HepG2 (cell line): ENCODE results near the gene ZFP90. TPM values are rescaled to one million over a fixed set of nuclear protein-coding genes. Genes with fewer than 3 reads are reported as not detected.

Experiments
- ATF3 ChIP-seq: sonication (generic); formaldehyde crosslinking; IDR thresholded peaks from 2 replicates; pipeline ENCODE4 v1.4.0; 2020; ENCODE audit warnings: missing genetic modification reagents
- ESRRA ChIP-seq: sonication (generic); formaldehyde crosslinking; IDR thresholded peaks from 2 replicates; pipeline ENCODE4 v1.5.1; 2020; ENCODE audit warnings: mild to moderate bottlenecking, low read depth, missing genetic modification reagents
- MXI1 ChIP-seq: IDR thresholded peaks from 3 replicates; pipeline ENCODE4 v1.6.1; 2012; ENCODE audit warnings: low read depth, low read length, inconsistent platforms, borderline replicate concordance
- PHF5A ChIP-seq: IDR thresholded peaks from one replicate; pipeline ENCODE4 v1.6.1; 2018; ENCODE audit warnings: low read depth, missing genetic modification reagents; ENCODE audit not compliant: unreplicated experiment
- POLR2AphosphoS5 ChIP-seq: IDR thresholded peaks from 2 replicates; pipeline ENCODE4 v1.6.1; 2012; ENCODE audit warnings: low read depth, low read length
- RAD51 ChIP-seq: fragments of 450-650 bp; IDR thresholded peaks from 2 replicates; pipeline ENCODE4 v1.6.1; 2016; ENCODE audit warnings: borderline replicate concordance
- TAF15 ChIP-seq: fragments of 200-400 bp; formaldehyde crosslinking; IDR thresholded peaks from one replicate; pipeline ENCODE4 v1.6.1; 2018; ENCODE audit warnings: mild to moderate bottlenecking, low read depth, low read length; ENCODE audit not compliant: poor library complexity, severe bottlenecking
- TBL1XR1 ChIP-seq: fragments of 150-350 bp; IDR thresholded peaks from 2 replicates; pipeline ENCODE4 v1.6.1; 2014; ENCODE audit warnings: borderline replicate concordance, low read length; ENCODE audit not compliant: partially characterized antibody
- ZFP90 ChIP-seq: sonication (generic); formaldehyde crosslinking; IDR thresholded peaks from 2 replicates; pipeline ENCODE4 v1.8.0; 2022; ENCODE audit warnings: missing genetic modification reagents, mild to moderate bottlenecking, inconsistent platforms, borderline replicate concordance
- ZNF383 ChIP-seq: sonication (generic); formaldehyde crosslinking; IDR thresholded peaks from 2 replicates; pipeline ENCODE4 v1.4.0; 2020; ENCODE audit warnings: missing genetic modification reagents, mild to moderate bottlenecking, borderline replicate concordance
- ZNF646 ChIP-seq: sonication (generic); formaldehyde crosslinking; IDR thresholded peaks from 2 replicates; pipeline ENCODE4 v1.9.0; 2021; ENCODE audit warnings: mild to moderate bottlenecking, missing genetic modification reagents
- ZNF674 ChIP-seq: sonication (generic); formaldehyde crosslinking; IDR thresholded peaks from 2 replicates; pipeline ENCODE4 v1.5.0; 2020; ENCODE audit warnings: low read depth, mild to moderate bottlenecking, missing genetic modification reagents
- ZNF782 ChIP-seq: sonication (generic); formaldehyde crosslinking; IDR thresholded peaks from 2 replicates; pipeline ENCODE4 v1.4.0; 2020; ENCODE audit warnings: missing genetic modification reagents, mild to moderate bottlenecking, borderline replicate concordance
- polyA plus RNA-seq, 8 experiments: library from polyadenylated mRNA; depleted of rRNA in 3 of 8; stranded (reverse) in 7 of 8; unstranded in 1 of 8; fragments of >200 nt; fragmentation: Illumina TruSeq in 4 of 8; extraction: Trizol in 4 of 8; gene quantifications; 2 replicates each; pipeline versions ENCODE4 v1.2.1 to v1.2.3, GENCODE V29; 2011 to 2016; ENCODE audit warnings: low read depth in 4 of 8, missing spikeins in 1 of 8, mixed read lengths in 1 of 8; ENCODE audit not compliant: insufficient read depth in 1 of 8
- total RNA-seq, 5 experiments: library from RNA; depleted of rRNA; stranded (reverse); fragments of >200 nt; fragmentation: Illumina TruSeq; extraction: Trizol; gene quantifications; 2 replicates each; pipeline ENCODE4 v1.2.3, GENCODE V29; 2016; ENCODE audit warnings: low read depth in 1 of 5
- TF ChIP-seq, protein P1 (sequence below): IDR thresholded peaks from 2 replicates; pipeline ENCODE4 v1.6.1; 2018; ENCODE audit warnings: missing genetic modification reagents
- TF ChIP-seq, protein P2 (sequence below): sonication (generic); formaldehyde crosslinking; IDR thresholded peaks from 2 replicates; pipeline ENCODE4 v1.4.0; 2020; ENCODE audit warnings: mild to moderate bottlenecking, missing genetic modification reagents, borderline replicate concordance

ZFP90 gene
- total and polyA plus RNA-seq, 2 of the 13 experiments (the other 11 are each of a cell fraction or from before 2014, with no cell fraction given), result 17.6 to 18.9 TPM

DNA sequence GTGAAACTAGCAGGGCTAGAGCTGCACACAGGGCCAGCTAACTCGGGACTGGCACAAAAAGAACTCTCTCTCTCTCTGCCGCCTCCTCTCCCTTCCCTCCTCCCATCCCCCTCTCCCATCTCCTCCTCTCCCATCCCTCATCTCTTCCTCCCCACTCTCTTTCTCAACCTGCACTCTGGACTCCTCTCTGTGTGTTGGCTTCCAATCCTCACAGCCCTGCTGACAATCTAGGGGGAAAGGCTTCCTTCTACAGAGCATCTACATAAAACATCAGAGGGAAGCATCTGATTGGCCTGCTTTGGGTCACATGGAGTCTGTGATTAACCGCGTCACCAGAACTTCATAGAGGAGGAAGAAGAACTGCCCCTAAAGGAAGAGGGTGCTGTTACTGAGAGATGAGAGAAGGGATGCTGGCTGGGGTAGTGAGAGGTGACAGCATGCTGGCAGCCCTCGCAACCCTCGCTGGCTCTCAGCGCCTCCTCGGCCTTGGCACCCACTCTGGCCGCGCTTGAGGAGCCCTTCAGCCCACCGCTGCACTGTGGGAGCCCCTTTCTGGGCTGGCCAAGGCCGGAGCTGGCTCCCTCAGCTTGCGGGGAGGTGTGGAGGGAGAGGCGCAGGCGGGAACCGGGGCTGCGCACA is 12.8 kb upstream of the ZFP90 start (continued):
- TF ChIP-seq TBL1XR1 (no peak), POLR2AphosphoS5 (no peak), MXI1 (no peak), ZNF383 (CRISPR knock-in tag) (no peak), RAD51 (peak; percentile 56), PHF5A (CRISPR knock-in tag) (no peak), ZNF674 (CRISPR knock-in tag) (no peak), ZNF646 (no peak), ESRRA (CRISPR knock-in tag) (no peak), ZFP90 (no peak), ATF3 (no peak), ZNF782 (CRISPR knock-in tag) (no peak), TAF15 (no peak)
- TF ChIP-seq, protein P1, sequence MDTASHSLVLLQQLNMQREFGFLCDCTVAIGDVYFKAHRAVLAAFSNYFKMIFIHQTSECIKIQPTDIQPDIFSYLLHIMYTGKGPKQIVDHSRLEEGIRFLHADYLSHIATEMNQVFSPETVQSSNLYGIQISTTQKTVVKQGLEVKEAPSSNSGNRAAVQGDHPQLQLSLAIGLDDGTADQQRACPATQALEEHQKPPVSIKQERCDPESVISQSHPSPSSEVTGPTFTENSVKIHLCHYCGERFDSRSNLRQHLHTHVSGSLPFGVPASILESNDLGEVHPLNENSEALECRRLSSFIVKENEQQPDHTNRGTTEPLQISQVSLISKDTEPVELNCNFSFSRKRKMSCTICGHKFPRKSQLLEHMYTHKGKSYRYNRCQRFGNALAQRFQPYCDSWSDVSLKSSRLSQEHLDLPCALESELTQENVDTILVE (CRISPR knock-in tag), result no peak
- TF ChIP-seq, protein P2, sequence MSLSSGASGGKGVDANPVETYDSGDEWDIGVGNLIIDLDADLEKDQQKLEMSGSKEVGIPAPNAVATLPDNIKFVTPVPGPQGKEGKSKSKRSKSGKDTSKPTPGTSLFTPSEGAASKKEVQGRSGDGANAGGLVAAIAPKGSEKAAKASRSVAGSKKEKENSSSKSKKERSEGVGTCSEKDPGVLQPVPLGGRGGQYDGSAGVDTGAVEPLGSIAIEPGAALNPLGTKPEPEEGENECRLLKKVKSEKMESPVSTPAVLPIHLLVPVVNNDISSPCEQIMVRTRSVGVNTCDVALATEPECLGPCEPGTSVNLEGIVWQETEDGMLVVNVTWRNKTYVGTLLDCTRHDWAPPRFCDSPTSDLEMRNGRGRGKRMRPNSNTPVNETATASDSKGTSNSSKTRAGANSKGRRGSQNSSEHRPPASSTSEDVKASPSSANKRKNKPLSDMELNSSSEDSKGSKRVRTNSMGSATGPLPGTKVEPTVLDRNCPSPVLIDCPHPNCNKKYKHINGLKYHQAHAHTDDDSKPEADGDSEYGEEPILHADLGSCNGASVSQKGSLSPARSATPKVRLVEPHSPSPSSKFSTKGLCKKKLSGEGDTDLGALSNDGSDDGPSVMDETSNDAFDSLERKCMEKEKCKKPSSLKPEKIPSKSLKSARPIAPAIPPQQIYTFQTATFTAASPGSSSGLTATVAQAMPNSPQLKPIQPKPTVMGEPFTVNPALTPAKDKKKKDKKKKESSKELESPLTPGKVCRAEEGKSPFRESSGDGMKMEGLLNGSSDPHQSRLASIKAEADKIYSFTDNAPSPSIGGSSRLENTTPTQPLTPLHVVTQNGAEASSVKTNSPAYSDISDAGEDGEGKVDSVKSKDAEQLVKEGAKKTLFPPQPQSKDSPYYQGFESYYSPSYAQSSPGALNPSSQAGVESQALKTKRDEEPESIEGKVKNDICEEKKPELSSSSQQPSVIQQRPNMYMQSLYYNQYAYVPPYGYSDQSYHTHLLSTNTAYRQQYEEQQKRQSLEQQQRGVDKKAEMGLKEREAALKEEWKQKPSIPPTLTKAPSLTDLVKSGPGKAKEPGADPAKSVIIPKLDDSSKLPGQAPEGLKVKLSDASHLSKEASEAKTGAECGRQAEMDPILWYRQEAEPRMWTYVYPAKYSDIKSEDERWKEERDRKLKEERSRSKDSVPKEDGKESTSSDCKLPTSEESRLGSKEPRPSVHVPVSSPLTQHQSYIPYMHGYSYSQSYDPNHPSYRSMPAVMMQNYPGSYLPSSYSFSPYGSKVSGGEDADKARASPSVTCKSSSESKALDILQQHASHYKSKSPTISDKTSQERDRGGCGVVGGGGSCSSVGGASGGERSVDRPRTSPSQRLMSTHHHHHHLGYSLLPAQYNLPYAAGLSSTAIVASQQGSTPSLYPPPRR, result no peak
